Panc1 (cell line): Measurements from ENCODE around the gene ARHGEF26. TPM values are rescaled to one million over a fixed set of nuclear protein-coding genes. Genes with fewer than 3 reads are reported as not detected.

Experiments
- ATAC-seq: fragments of 200-7000 bp; cut with Tn5 transposase; 2 replicates; pipeline ENCODE4 v1.9.1; 2020; ENCODE audit warnings: mild to moderate bottlenecking, moderate library complexity
- BruUV-seq: library from RNA; stranded (reverse); fragments of 400-500 nt; replicated peaks from 2 replicates; lab custom pipeline; 2021; lab: Mats Ljungman, UMichigan
- CTCF ChIA-PET: fragments of 300-600 bp; sonication (Branson Sonifier 250); formaldehyde crosslinking; loops from one replicate; lab custom pipeline; 2022; ENCODE audit warnings: antibody characterized with exemption; lab: Charles Lee
- POLR2A ChIA-PET: fragments of 300-600 bp; sonication (Branson Sonifier 250); formaldehyde crosslinking; loops from one replicate; lab custom pipeline; 2022; ENCODE audit warnings: antibody characterized with exemption; lab: Charles Lee
- DNase-seq: peaks from one replicate; pipeline ENCODE4 v3.0.0-alpha.2; 2010; ENCODE audit warnings: low read depth, low spot score
- H3K27ac ChIP-seq: 2 replicates; pipeline ENCODE4 v1.5.1; 2011; ENCODE audit warnings: mild to moderate bottlenecking, low read length, inconsistent platforms
- H3K27me3 ChIP-seq: fragments of 200-500 bp; sonication (Bioruptor generic); 2 replicates; pipeline ENCODE4 v1.6.0; 2014; ENCODE audit warnings: low read length, inconsistent platforms; ENCODE audit not compliant: control insufficient read depth, insufficient read depth
- H3K36me3 ChIP-seq: fragments of 200-500 bp; sonication (Bioruptor generic); 2 replicates; pipeline ENCODE4 v1.5.1; 2014; ENCODE audit warnings: inconsistent platforms, mild to moderate bottlenecking, low read length, moderate library complexity; ENCODE audit not compliant: control insufficient read depth, insufficient read depth
- H3K4me1 ChIP-seq: 2 replicates; pipeline ENCODE4 v1.5.1; 2011; ENCODE audit warnings: inconsistent platforms, mild to moderate bottlenecking, low read length, moderate library complexity; ENCODE audit not compliant: control insufficient read depth, insufficient read depth
- H3K4me3 ChIP-seq, 2 experiments: 2 replicates each; pipeline ENCODE4 v1.5.1; 2011 to 2012; ENCODE audit warnings: low read depth in 2 of 2, low read length in 2 of 2, mild to moderate bottlenecking in 2 of 2, inconsistent platforms in 1 of 2, moderate library complexity in 1 of 2
- H3K9me3 ChIP-seq: fragments of 200-500 bp; sonication (Bioruptor generic); 2 replicates; pipeline ENCODE4 v1.5.1; 2014; ENCODE audit warnings: low read depth, mild to moderate bottlenecking, inconsistent platforms, low read length, moderate library complexity; ENCODE audit not compliant: control insufficient read depth, insufficient read depth
- CTCF ChIP-seq: fragments of 450-650 bp; IDR thresholded peaks from 2 replicates; pipeline ENCODE4 v1.5.1; 2017; ENCODE audit warnings: mild to moderate bottlenecking
- POLR2AphosphoS5 ChIP-seq: IDR thresholded peaks from 2 replicates; pipeline ENCODE4 v1.6.1; 2012; ENCODE audit warnings: mild to moderate bottlenecking, low read depth, low read length, moderate library complexity
- REST ChIP-seq, 2 experiments: IDR thresholded peaks; 2 replicates each; pipeline ENCODE4 v1.6.1; 2011 to 2012; ENCODE audit warnings: low read depth in 2 of 2, control low read depth in 1 of 2, low read length in 1 of 2, mild to moderate bottlenecking in 1 of 2, moderate library complexity in 1 of 2; ENCODE audit not compliant: insufficient read depth in 1 of 2
- SIN3A ChIP-seq: IDR thresholded peaks from 2 replicates; pipeline ENCODE4 v1.6.1; 2012; ENCODE audit warnings: low read depth, mild to moderate bottlenecking, low read length, moderate library complexity, borderline replicate concordance; ENCODE audit not compliant: insufficient read depth
- TCF7L2 ChIP-seq: IDR thresholded peaks from 2 replicates; pipeline ENCODE4 v1.6.1; 2011; ENCODE audit warnings: mild to moderate bottlenecking, low read depth, low read length, inconsistent platforms
- in situ Hi-C: cut with HindIII; loops from 2 replicates; pipeline ENCODE4 v1.10.0; 2016; ENCODE audit warnings: low sequenced_read_pairs, low pct_unique_long_range_greater_than_20kb
- intact Hi-C: fragments of 100-400 bp; cut with micrococcal nuclease; formaldehyde crosslinking; loops from one replicate; pipeline ENCODE4 v1.10.0; 2022; ENCODE audit not compliant: unreplicated experiment
- total RNA-seq: library from RNA; stranded (reverse); gene quantifications from one replicate; pipeline ENCODE4 v1.2.1, GENCODE V29; 2021; ENCODE audit not compliant: unreplicated experiment

The ARHGEF26 gene
- total RNA-seq, 1 experiment from 2014 or later, result 2.0 TPM

GRCh38 chr3:154304116-154304786 lies 183.1 kb downstream of the ARHGEF26 start:
- Histone ChIP-seq H3K36me3 (peaks cover 53% of the 10 kb centered on the region), H3K4me3 (no peak overlapping the region), H3K9me3 (no peaks in the 10 kb centered on the region), H3K4me1 (no peaks in the 10 kb centered on the region), H3K27ac (no peak overlapping the region), H3K27me3 (no peaks in the 10 kb centered on the region)
- BruUV-seq, result no TSS peak
- TF ChIP-seq SIN3A (no peak), REST (IDR thresholded peaks at IDR 0.05; ENCODE audit: insufficient read depth in 1 of 2, low read depth in 2 of 2, low read length in 1 of 2) (no peak), CTCF (no peak), POLR2AphosphoS5 (no peak), TCF7L2 (no peak)
- CTCF ChIA-PET, result no interaction called here
- POLR2A ChIA-PET, result no interaction called here
- no peak for DNase-seq
- intact Hi-C loops, result no loop called here
- no peak for ATAC-seq
- in situ Hi-C loops, result no loop called here

GRCh38 chr3:154304936-154305335 lies 183.7 kb downstream of the ARHGEF26 start:
- CTCF ChIA-PET, result no interaction called here
- no TSS peak for BruUV-seq
- Histone ChIP-seq H3K36me3 (peaks cover 51% of the 10 kb centered on the region), H3K9me3 (no peaks in the 10 kb centered on the region), H3K27ac (no peak overlapping the region), H3K27me3 (no peaks in the 10 kb centered on the region), H3K4me1 (no peaks in the 10 kb centered on the region), H3K4me3 (no peak overlapping the region)
- intact Hi-C loops, result no loop called here
- no peak for TF ChIP-seq POLR2AphosphoS5
- TF ChIP-seq CTCF, result no peak
- no peak for TF ChIP-seq SIN3A
- TF ChIP-seq TCF7L2, result no peak
- no peak for TF ChIP-seq REST (IDR thresholded peaks at IDR 0.05; ENCODE audit: insufficient read depth in 1 of 2, low read depth in 2 of 2, low read length in 1 of 2)
- in situ Hi-C loops, result no loop called here
- POLR2A ChIA-PET, result no interaction called here
- ATAC-seq, result no peak
- DNase-seq, result no peak
